Measurements from ENCODE around the gene TM4SF4.

DNA sequence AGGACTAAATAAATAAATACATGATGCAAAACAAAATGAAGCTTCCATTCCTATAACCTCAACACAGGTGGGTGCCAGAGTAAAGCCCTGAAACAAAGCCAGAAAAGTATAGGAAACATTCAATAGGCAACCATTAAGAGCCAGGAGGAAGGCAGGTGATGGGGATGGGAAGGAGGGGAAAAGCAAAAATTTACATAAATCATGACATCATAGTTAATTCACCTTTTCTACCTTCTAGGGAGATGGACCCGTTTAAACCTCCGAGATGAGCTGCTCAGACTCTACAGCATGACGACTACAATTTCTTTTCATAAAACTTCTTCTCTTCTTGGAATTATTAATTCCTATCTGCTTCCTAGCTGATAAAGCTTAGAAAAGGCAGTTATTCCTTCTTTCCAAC, 27.9 kb downstream of the TM4SF4 start:
- TF ChIP-seq POLR2AphosphoS5 (IDR thresholded peaks at IDR 0.05; ENCODE audit: borderline replicate concordance, low read depth, low read length) (no peak), EZH2 (IDR thresholded peaks at IDR 0.05) (no peak)

Data from SK-N-MC (cell line).